ENCODE results near the gene TRPM2.

GRCh38 chr21:44397431-44398031, 44.1 kb downstream of the TRPM2 start:
- TF ChIP-seq, protein P1, sequence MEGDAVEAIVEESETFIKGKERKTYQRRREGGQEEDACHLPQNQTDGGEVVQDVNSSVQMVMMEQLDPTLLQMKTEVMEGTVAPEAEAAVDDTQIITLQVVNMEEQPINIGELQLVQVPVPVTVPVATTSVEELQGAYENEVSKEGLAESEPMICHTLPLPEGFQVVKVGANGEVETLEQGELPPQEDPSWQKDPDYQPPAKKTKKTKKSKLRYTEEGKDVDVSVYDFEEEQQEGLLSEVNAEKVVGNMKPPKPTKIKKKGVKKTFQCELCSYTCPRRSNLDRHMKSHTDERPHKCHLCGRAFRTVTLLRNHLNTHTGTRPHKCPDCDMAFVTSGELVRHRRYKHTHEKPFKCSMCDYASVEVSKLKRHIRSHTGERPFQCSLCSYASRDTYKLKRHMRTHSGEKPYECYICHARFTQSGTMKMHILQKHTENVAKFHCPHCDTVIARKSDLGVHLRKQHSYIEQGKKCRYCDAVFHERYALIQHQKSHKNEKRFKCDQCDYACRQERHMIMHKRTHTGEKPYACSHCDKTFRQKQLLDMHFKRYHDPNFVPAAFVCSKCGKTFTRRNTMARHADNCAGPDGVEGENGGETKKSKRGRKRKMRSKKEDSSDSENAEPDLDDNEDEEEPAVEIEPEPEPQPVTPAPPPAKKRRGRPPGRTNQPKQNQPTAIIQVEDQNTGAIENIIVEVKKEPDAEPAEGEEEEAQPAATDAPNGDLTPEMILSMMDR (IDR thresholded peaks at IDR 0.05) = no peak
- no peak for TF ChIP-seq POLR2A (IDR thresholded peaks at IDR 0.05)

Measured in Peyer's patch (tissue), 4 donors.